WTC11 (cell line): ENCODE results near the gene ZFAND6. TPM values are rescaled to one million over a fixed set of nuclear protein-coding genes. Genes with fewer than 3 reads are reported as not detected.

ENCODE experiments used
- ATAC-seq: fragments of 200-7000 bp; cut with Tn5 transposase; 2 replicates; pipeline ENCODE4 v1.10.0; 2021; ENCODE audit warnings: mild to moderate bottlenecking, moderate library complexity
- CTCF ChIA-PET: fragments of 300-600 bp; sonication (Branson Sonifier 250); formaldehyde crosslinking; loops from one replicate; lab custom pipeline; 2021; ENCODE audit warnings: antibody characterized with exemption; lab: Charles Lee
- POLR2A ChIA-PET: fragments of 350-600 bp; sonication (Branson Sonifier 250); formaldehyde crosslinking; loops from one replicate; lab custom pipeline; 2021; ENCODE audit warnings: antibody characterized with exemption; lab: Charles Lee
- DNase-seq: peaks from one replicate; pipeline ENCODE4 v3.0.0; 2021; ENCODE audit warnings: low spot score
- H3K27ac Mint-ChIP-seq: 2 replicates; pipeline ENCODE4 v1.8.0; 2021; ENCODE audit warnings: mixed read lengths
- H3K27me3 Mint-ChIP-seq: 2 replicates; pipeline ENCODE4 v1.8.0; 2021; ENCODE audit warnings: low read depth, mild to moderate bottlenecking, moderate library complexity, mixed read lengths
- H3K36me3 Mint-ChIP-seq: 2 replicates; pipeline ENCODE4 v1.8.0; 2021; ENCODE audit warnings: mixed read lengths
- H3K4me1 Mint-ChIP-seq: 2 replicates; pipeline ENCODE4 v1.8.0; 2022; ENCODE audit warnings: mixed read lengths
- H3K4me3 Mint-ChIP-seq: 2 replicates; pipeline ENCODE4 v1.8.0; 2021; ENCODE audit warnings: mild to moderate bottlenecking, moderate library complexity, mixed read lengths
- H3K9me3 Mint-ChIP-seq: 2 replicates; pipeline ENCODE4 v1.8.0; 2021; ENCODE audit warnings: mixed read lengths
- CDX4 ChIP-seq: fragments of 250-450 bp; sonication (Bioruptor Pico); IDR thresholded peaks from 2 replicates; pipeline ENCODE4 v1.9.0; 2021; ENCODE audit warnings: moderate library complexity, mild to moderate bottlenecking, inconsistent platforms, borderline replicate concordance
- EMX1 ChIP-seq: fragments of 250-450 bp; sonication (Bioruptor Pico); IDR thresholded peaks from 2 replicates; pipeline ENCODE4 v1.8.0; 2021; ENCODE audit warnings: mild to moderate bottlenecking
- ESRRA ChIP-seq: sonication (generic); formaldehyde crosslinking; IDR thresholded peaks from 2 replicates; pipeline ENCODE4 v1.8.1; 2022; ENCODE audit warnings: mild to moderate bottlenecking, missing genetic modification reagents, borderline replicate concordance
- HMGXB4 ChIP-seq: sonication (generic); formaldehyde crosslinking; IDR thresholded peaks from 2 replicates; pipeline ENCODE4 v1.8.1; 2023; ENCODE audit warnings: mild to moderate bottlenecking, moderate library complexity, missing genetic modification reagents
- JUN ChIP-seq: sonication (generic); formaldehyde crosslinking; IDR thresholded peaks from 2 replicates; pipeline ENCODE4 v1.8.0; 2023; ENCODE audit warnings: mild to moderate bottlenecking, missing genetic modification reagents
- MLX ChIP-seq: sonication (generic); formaldehyde crosslinking; IDR thresholded peaks from 2 replicates; pipeline ENCODE4 v1.8.1; 2023; ENCODE audit warnings: mild to moderate bottlenecking, missing genetic modification reagents, moderate library complexity
- MXD4 ChIP-seq: fragments of 250-450 bp; sonication (Bioruptor Pico); IDR thresholded peaks from 2 replicates; pipeline ENCODE4 v1.8.0; 2021; ENCODE audit warnings: mild to moderate bottlenecking, moderate library complexity, borderline replicate concordance
- NFE2L1 ChIP-seq: sonication (generic); formaldehyde crosslinking; IDR thresholded peaks from 2 replicates; pipeline ENCODE4 v1.8.1; 2023; ENCODE audit warnings: missing genetic modification reagents
- NFYB ChIP-seq: sonication (generic); formaldehyde crosslinking; conservative IDR thresholded peaks from 2 replicates; pipeline ENCODE4 v1.8.0; 2022; ENCODE audit warnings: low read depth, missing genetic modification reagents
- NR1H2 ChIP-seq: sonication (generic); formaldehyde crosslinking; IDR thresholded peaks from 2 replicates; pipeline ENCODE4 v1.9.0; 2021; ENCODE audit warnings: mild to moderate bottlenecking, moderate library complexity, missing genetic modification reagents
- NR3C1 ChIP-seq: sonication (generic); formaldehyde crosslinking; conservative IDR thresholded peaks from 2 replicates; pipeline ENCODE4 v1.8.1; 2023; ENCODE audit warnings: low read depth, mild to moderate bottlenecking, missing genetic modification reagents
- RELA ChIP-seq: sonication (generic); formaldehyde crosslinking; IDR thresholded peaks from 2 replicates; pipeline ENCODE4 v1.8.1; 2022; ENCODE audit warnings: missing genetic modification reagents, mild to moderate bottlenecking, borderline replicate concordance
- RORB ChIP-seq: fragments of 250-450 bp; sonication (Bioruptor Pico); IDR thresholded peaks from 2 replicates; pipeline ENCODE4 v1.9.0; 2021; ENCODE audit warnings: mild to moderate bottlenecking
- SOX15 ChIP-seq: fragments of 250-450 bp; sonication (Bioruptor Pico); IDR thresholded peaks from 2 replicates; pipeline ENCODE4 v1.9.0; 2021; ENCODE audit warnings: mild to moderate bottlenecking
- ZNF219 ChIP-seq: sonication (generic); formaldehyde crosslinking; IDR thresholded peaks from 2 replicates; pipeline ENCODE4 v1.8.0; 2023; ENCODE audit warnings: missing genetic modification reagents, mild to moderate bottlenecking, borderline replicate concordance
- ZNF263 ChIP-seq: sonication (generic); formaldehyde crosslinking; IDR thresholded peaks from 2 replicates; pipeline ENCODE4 v1.8.1; 2022; ENCODE audit warnings: low read depth, mild to moderate bottlenecking, moderate library complexity, missing genetic modification reagents
- ZNF396 ChIP-seq: fragments of 250-450 bp; sonication (Bioruptor Pico); IDR thresholded peaks from 2 replicates; pipeline ENCODE4 v1.8.0; 2021; ENCODE audit warnings: mild to moderate bottlenecking, moderate library complexity, borderline replicate concordance
- ZNF532 ChIP-seq: fragments of 250-450 bp; sonication (Bioruptor Pico); IDR thresholded peaks from 2 replicates; pipeline ENCODE4 v1.9.0; 2021; ENCODE audit warnings: mild to moderate bottlenecking, borderline replicate concordance
- total RNA-seq: library from RNA; stranded (reverse); gene quantifications from 3 replicates; pipeline ENCODE4 v1.2.3, GENCODE V29; 2021
- TF ChIP-seq, protein P1 (sequence below): fragments of 200-600 bp; IDR thresholded peaks from 2 replicates; pipeline ENCODE4 v1.8.0; 2022; ENCODE audit warnings: antibody characterized with exemption
- TF ChIP-seq, protein P2 (sequence below): sonication (generic); formaldehyde crosslinking; IDR thresholded peaks from 2 replicates; pipeline ENCODE4 v1.8.0; 2023; ENCODE audit warnings: mild to moderate bottlenecking, missing genetic modification reagents

ZFAND6 gene
- total RNA-seq, 1 experiment from 2014 or later, result 114 TPM

- H3K27me3 Mint-ChIP-seq, result no peaks in the 10 kb centered on the region
These were observed 23.4 kb upstream of the ZFAND6 start for GRCh38 chr15:80036071-80036470.

GRCh38 chr15:80041494-80042253 lies 17.8 kb upstream of the ZFAND6 start:
- peaks cover 18% of the 10 kb centered on the region for H3K4me1 Mint-ChIP-seq
- H3K9me3 Mint-ChIP-seq, result peaks cover 6% of the 10 kb centered on the region
- ChIA-PET POLR2A (no interaction called here), CTCF (interaction anchor here (1.0 kb wide), 1 partner anchor 68 kb away, joined by 3 read pairs; no protein-coding TSS in a partner anchor)
- no peak overlapping the region for H3K27ac Mint-ChIP-seq
- DNase-seq, result no peak
- no peak for ATAC-seq
- H3K36me3 Mint-ChIP-seq, result no peaks in the 10 kb centered on the region
- H3K27me3 Mint-ChIP-seq, result no peaks in the 10 kb centered on the region
- H3K4me3 Mint-ChIP-seq, result no peak overlapping the region
- TF ChIP-seq EMX1 (CRISPR knock-in tag), result no peak
- no peak for TF ChIP-seq JUN (CRISPR knock-in tag)
- TF ChIP-seq NR1H2 (CRISPR knock-in tag), result no peak
- TF ChIP-seq MXD4 (CRISPR knock-in tag), result no peak
- TF ChIP-seq MLX (CRISPR knock-in tag), result no peak
- no peak for TF ChIP-seq RORB (CRISPR knock-in tag)
- no peak for TF ChIP-seq NR3C1 (CRISPR knock-in tag)
- TF ChIP-seq, protein P1, sequence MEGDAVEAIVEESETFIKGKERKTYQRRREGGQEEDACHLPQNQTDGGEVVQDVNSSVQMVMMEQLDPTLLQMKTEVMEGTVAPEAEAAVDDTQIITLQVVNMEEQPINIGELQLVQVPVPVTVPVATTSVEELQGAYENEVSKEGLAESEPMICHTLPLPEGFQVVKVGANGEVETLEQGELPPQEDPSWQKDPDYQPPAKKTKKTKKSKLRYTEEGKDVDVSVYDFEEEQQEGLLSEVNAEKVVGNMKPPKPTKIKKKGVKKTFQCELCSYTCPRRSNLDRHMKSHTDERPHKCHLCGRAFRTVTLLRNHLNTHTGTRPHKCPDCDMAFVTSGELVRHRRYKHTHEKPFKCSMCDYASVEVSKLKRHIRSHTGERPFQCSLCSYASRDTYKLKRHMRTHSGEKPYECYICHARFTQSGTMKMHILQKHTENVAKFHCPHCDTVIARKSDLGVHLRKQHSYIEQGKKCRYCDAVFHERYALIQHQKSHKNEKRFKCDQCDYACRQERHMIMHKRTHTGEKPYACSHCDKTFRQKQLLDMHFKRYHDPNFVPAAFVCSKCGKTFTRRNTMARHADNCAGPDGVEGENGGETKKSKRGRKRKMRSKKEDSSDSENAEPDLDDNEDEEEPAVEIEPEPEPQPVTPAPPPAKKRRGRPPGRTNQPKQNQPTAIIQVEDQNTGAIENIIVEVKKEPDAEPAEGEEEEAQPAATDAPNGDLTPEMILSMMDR, result no peak
- no peak for TF ChIP-seq HMGXB4 (CRISPR knock-in tag)
- TF ChIP-seq NFYB (CRISPR knock-in tag), result no peak
- no peak for TF ChIP-seq CDX4 (CRISPR knock-in tag)
- no peak for TF ChIP-seq ZNF219
- TF ChIP-seq, protein P2, sequence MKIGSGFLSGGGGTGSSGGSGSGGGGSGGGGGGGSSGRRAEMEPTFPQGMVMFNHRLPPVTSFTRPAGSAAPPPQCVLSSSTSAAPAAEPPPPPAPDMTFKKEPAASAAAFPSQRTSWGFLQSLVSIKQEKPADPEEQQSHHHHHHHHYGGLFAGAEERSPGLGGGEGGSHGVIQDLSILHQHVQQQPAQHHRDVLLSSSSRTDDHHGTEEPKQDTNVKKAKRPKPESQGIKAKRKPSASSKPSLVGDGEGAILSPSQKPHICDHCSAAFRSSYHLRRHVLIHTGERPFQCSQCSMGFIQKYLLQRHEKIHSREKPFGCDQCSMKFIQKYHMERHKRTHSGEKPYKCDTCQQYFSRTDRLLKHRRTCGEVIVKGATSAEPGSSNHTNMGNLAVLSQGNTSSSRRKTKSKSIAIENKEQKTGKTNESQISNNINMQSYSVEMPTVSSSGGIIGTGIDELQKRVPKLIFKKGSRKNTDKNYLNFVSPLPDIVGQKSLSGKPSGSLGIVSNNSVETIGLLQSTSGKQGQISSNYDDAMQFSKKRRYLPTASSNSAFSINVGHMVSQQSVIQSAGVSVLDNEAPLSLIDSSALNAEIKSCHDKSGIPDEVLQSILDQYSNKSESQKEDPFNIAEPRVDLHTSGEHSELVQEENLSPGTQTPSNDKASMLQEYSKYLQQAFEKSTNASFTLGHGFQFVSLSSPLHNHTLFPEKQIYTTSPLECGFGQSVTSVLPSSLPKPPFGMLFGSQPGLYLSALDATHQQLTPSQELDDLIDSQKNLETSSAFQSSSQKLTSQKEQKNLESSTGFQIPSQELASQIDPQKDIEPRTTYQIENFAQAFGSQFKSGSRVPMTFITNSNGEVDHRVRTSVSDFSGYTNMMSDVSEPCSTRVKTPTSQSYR (CRISPR knock-in tag), result no peak

More at GRCh38 chr15:80036071-80036470, 23.4 kb upstream of the ZFAND6 start:
- ChIA-PET CTCF (no interaction called here), POLR2A (no interaction called here)
- Mint-ChIP-seq H3K27ac (no peak overlapping the region), H3K9me3 (peaks cover 8% of the 10 kb centered on the region), H3K4me3 (no peak overlapping the region), H3K4me1 (peaks cover 38% of the 10 kb centered on the region), H3K36me3 (no peaks in the 10 kb centered on the region)
- no peak for TF ChIP-seq JUN (CRISPR knock-in tag)
- TF ChIP-seq ESRRA, result no peak
- TF ChIP-seq RELA (CRISPR knock-in tag), result no peak
- no peak for TF ChIP-seq ZNF219
- no peak for TF ChIP-seq NFE2L1 (CRISPR knock-in tag)
- TF ChIP-seq ZNF532 (CRISPR knock-in tag), result no peak
- no peak for TF ChIP-seq SOX15 (CRISPR knock-in tag)
- TF ChIP-seq ZNF263 (CRISPR knock-in tag), result no peak
- TF ChIP-seq ZNF396 (CRISPR knock-in tag), result no peak
- DNase-seq, result no peak
- no peak for ATAC-seq
